B cell (primary cell): ENCODE measurements around the gene DENND1A.

Source experiments
- CTCF ChIP-seq: fragments of 200-600 bp; IDR thresholded peaks from one replicate; pipeline ENCODE4 v1.8.0; 2022; ENCODE audit warnings: antibody characterized with exemption, mild to moderate bottlenecking
- EZH2 ChIP-seq: IDR thresholded peaks from 2 replicates; pipeline ENCODE4 v1.6.1; 2012; ENCODE audit warnings: borderline replicate concordance, low read depth, mild to moderate bottlenecking, moderate library complexity, low read length; ENCODE audit not compliant: insufficient read depth, poor library complexity, severe bottlenecking

- TF ChIP-seq CTCF: no peak
- no peak for TF ChIP-seq EZH2
Observed at GRCh38 chr9:123679330-123679987, 250.5 kb downstream of the DENND1A start.
